ENCODE data around the gene ESYT2. TPM values are rescaled to one million over a fixed set of nuclear protein-coding genes. Genes with fewer than 3 reads are reported as not detected.

Gene ESYT2
- total and polyA plus RNA-seq, 4 donors: 4.9 to 31.7 (median 17.2) TPM

DNA sequence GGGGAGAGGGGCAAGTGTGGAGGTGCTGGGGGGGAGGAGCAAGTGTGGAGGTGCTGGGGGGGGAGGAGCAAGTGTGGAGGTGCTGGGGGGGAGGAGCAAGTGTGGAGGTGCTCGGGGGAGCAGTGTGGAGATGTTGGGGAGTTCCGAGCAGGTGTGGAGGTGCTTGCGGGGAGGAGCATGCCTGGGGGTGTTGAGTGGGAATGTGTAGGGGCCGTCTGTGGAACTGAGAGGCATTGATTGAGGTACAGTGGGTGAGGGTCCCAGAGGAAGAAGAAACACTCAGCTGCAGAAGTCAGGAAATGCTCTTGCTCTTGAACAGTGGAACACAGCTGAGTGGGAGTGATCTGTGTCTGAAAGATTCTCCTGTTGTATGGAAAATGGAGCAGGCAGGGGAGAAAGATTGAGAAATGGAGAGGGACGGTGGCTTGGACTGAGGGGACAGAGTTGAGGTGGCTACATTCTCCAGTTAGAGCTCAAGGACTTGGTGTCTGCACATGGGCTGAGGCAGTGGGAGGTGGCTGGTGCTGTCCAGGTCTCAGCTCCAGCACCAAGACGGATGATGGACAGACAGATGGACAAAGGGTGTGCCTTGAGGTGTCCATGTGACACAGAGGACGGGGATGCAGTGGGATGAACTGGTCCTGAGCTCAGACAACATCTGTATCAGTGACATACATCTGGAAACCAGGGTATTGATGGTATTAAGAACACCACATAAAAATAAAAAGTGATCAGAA lies 99.5 kb downstream of the ESYT2 start:
- Histone ChIP-seq H3K36me3 (ENCODE audit: control insufficient read depth in 4 of 4, insufficient read depth in 3 of 4, low read depth in 1 of 4, low read length in 3 of 4) (peaks cover 0 to 17% (median 3%) of the 10 kb centered on the region in 4 donors), H3K9ac (ENCODE audit: low read depth in 1 of 2, low read length in 2 of 2) (no peak overlapping the region), H3K27me3 (ENCODE audit: control insufficient read depth in 4 of 4, insufficient read depth in 4 of 4, low read length in 3 of 4) (no peaks in the 10 kb centered on the region), H3K4me1 (ENCODE audit: control insufficient read depth in 4 of 4, insufficient read depth in 4 of 4, low read length in 3 of 4) (no peaks in the 10 kb centered on the region), H3K4me3 (ENCODE audit: low read depth in 1 of 3, low read length in 3 of 3) (no peak overlapping the region), H3K27ac (ENCODE audit: low read depth in 1 of 2, low read length in 2 of 2) (no peak overlapping the region), H3K9me3 (ENCODE audit: control insufficient read depth in 4 of 4, low read length in 3 of 4) (no peaks in the 10 kb centered on the region)
- DNase-seq (ENCODE audit: low spot score): no peak
- TF ChIP-seq, protein P1, sequence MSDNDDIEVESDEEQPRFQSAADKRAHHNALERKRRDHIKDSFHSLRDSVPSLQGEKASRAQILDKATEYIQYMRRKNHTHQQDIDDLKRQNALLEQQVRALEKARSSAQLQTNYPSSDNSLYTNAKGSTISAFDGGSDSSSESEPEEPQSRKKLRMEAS (IDR thresholded peaks at IDR 0.05): no peak
- TF ChIP-seq SP1 (IDR thresholded peaks at IDR 0.05) (no peak), RAD21 (IDR thresholded peaks at IDR 0.05) (no peak), EGR1 (IDR thresholded peaks at IDR 0.05; ENCODE audit: low read depth in 2 of 2) (no peak), YY1 (IDR thresholded peaks at IDR 0.05) (no peak), FOXA2 (IDR thresholded peaks at IDR 0.05) (no peak)
- WGBS: 96% methylated on average over 7 of the region's 7 CpGs

DNA sequence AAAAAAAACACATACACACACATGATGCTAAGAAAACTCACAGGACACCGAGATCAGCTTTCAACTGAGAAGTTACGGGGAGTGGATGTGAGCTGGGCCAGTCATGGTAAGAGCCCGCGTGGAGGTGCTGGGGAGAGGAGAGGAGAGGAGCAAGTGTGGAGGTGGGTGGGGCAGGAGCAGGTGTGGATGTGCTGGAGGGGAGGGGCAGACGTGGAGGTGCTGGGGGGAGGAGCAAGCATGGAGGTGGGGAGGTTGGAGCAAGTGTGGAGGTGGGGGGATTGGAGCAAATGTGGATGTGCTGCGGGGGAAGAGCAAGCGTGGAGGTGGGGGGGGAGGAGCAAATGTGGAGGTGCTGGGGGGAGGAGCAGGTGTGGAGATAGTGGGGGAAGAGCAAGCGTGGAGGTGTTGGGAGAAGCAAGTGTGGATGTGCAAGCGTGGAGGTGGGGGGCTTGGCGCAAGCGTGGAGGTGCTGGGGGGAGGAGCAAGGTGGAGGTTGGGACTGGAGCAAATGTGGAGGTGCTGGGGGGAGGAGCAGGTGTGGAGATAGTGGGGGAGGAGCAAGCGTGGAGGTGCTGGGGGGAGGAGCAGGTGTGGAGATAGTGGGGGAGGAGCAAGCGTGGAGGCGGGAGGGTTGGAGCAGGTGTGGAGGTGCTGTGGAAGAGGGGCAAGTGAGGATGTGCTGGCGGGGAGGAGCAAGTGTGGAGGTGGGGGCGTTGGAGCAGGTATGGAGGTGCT lies 100.2 kb downstream of the ESYT2 start:
- Histone ChIP-seq H3K4me1 (ENCODE audit: control insufficient read depth in 4 of 4, insufficient read depth in 4 of 4, low read length in 3 of 4) (no peaks in the 10 kb centered on the region), H3K9me3 (ENCODE audit: control insufficient read depth in 4 of 4, low read length in 3 of 4) (no peaks in the 10 kb centered on the region), H3K4me3 (ENCODE audit: low read depth in 1 of 3, low read length in 3 of 3) (no peak overlapping the region), H3K27me3 (ENCODE audit: control insufficient read depth in 4 of 4, insufficient read depth in 4 of 4, low read length in 3 of 4) (no peaks in the 10 kb centered on the region), H3K9ac (ENCODE audit: low read depth in 1 of 2, low read length in 2 of 2) (no peak overlapping the region), H3K36me3 (ENCODE audit: control insufficient read depth in 4 of 4, insufficient read depth in 3 of 4, low read depth in 1 of 4, low read length in 3 of 4) (peaks cover 0 to 13% (median 2%) of the 10 kb centered on the region in 4 donors), H3K27ac (ENCODE audit: low read depth in 1 of 2, low read length in 2 of 2) (no peak overlapping the region)
- WGBS: 94% methylated on average over 16 of the region's 16 CpGs
- no peak for TF ChIP-seq EGR1 (IDR thresholded peaks at IDR 0.05; ENCODE audit: low read depth in 2 of 2)
- no peak for TF ChIP-seq NR2F2 (IDR thresholded peaks at IDR 0.05)
- no peak for TF ChIP-seq FOXA2 (IDR thresholded peaks at IDR 0.05)
- TF ChIP-seq, protein P2, sequence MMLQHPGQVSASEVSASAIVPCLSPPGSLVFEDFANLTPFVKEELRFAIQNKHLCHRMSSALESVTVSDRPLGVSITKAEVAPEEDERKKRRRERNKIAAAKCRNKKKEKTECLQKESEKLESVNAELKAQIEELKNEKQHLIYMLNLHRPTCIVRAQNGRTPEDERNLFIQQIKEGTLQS (IDR thresholded peaks at IDR 0.05): no peak
- TF ChIP-seq YY1 (IDR thresholded peaks at IDR 0.05): no peak
- TF ChIP-seq GABPA (IDR thresholded peaks at IDR 0.05 in 1 of 2, conservative IDR thresholded peaks at IDR 0.05 in 1 of 2): no peak
- TF ChIP-seq, protein P3, sequence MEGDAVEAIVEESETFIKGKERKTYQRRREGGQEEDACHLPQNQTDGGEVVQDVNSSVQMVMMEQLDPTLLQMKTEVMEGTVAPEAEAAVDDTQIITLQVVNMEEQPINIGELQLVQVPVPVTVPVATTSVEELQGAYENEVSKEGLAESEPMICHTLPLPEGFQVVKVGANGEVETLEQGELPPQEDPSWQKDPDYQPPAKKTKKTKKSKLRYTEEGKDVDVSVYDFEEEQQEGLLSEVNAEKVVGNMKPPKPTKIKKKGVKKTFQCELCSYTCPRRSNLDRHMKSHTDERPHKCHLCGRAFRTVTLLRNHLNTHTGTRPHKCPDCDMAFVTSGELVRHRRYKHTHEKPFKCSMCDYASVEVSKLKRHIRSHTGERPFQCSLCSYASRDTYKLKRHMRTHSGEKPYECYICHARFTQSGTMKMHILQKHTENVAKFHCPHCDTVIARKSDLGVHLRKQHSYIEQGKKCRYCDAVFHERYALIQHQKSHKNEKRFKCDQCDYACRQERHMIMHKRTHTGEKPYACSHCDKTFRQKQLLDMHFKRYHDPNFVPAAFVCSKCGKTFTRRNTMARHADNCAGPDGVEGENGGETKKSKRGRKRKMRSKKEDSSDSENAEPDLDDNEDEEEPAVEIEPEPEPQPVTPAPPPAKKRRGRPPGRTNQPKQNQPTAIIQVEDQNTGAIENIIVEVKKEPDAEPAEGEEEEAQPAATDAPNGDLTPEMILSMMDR (IDR thresholded peaks at IDR 0.05; ENCODE audit: low read depth, low read length, missing input control): no peak
- TF ChIP-seq SP1 (IDR thresholded peaks at IDR 0.05): no peak
- no peak for TF ChIP-seq FOXA1 (IDR thresholded peaks at IDR 0.05)
- no peak for TF ChIP-seq HNF4G (IDR thresholded peaks at IDR 0.05)
- TF ChIP-seq, protein P4, sequence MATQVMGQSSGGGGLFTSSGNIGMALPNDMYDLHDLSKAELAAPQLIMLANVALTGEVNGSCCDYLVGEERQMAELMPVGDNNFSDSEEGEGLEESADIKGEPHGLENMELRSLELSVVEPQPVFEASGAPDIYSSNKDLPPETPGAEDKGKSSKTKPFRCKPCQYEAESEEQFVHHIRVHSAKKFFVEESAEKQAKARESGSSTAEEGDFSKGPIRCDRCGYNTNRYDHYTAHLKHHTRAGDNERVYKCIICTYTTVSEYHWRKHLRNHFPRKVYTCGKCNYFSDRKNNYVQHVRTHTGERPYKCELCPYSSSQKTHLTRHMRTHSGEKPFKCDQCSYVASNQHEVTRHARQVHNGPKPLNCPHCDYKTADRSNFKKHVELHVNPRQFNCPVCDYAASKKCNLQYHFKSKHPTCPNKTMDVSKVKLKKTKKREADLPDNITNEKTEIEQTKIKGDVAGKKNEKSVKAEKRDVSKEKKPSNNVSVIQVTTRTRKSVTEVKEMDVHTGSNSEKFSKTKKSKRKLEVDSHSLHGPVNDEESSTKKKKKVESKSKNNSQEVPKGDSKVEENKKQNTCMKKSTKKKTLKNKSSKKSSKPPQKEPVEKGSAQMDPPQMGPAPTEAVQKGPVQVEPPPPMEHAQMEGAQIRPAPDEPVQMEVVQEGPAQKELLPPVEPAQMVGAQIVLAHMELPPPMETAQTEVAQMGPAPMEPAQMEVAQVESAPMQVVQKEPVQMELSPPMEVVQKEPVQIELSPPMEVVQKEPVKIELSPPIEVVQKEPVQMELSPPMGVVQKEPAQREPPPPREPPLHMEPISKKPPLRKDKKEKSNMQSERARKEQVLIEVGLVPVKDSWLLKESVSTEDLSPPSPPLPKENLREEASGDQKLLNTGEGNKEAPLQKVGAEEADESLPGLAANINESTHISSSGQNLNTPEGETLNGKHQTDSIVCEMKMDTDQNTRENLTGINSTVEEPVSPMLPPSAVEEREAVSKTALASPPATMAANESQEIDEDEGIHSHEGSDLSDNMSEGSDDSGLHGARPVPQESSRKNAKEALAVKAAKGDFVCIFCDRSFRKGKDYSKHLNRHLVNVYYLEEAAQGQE (IDR thresholded peaks at IDR 0.05): no peak
- no peak for TF ChIP-seq RAD21 (IDR thresholded peaks at IDR 0.05)
- no peak for TF ChIP-seq TAF1 (conservative IDR thresholded peaks at IDR 0.05)
- TF ChIP-seq, protein P5, sequence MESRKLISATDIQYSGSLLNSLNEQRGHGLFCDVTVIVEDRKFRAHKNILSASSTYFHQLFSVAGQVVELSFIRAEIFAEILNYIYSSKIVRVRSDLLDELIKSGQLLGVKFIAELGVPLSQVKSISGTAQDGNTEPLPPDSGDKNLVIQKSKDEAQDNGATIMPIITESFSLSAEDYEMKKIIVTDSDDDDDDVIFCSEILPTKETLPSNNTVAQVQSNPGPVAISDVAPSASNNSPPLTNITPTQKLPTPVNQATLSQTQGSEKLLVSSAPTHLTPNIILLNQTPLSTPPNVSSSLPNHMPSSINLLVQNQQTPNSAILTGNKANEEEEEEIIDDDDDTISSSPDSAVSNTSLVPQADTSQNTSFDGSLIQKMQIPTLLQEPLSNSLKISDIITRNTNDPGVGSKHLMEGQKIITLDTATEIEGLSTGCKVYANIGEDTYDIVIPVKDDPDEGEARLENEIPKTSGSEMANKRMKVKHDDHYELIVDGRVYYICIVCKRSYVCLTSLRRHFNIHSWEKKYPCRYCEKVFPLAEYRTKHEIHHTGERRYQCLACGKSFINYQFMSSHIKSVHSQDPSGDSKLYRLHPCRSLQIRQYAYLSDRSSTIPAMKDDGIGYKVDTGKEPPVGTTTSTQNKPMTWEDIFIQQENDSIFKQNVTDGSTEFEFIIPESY (IDR thresholded peaks at IDR 0.05): no peak
- no peak for TF ChIP-seq JUND (IDR thresholded peaks at IDR 0.05)
- TF ChIP-seq, protein P1 (IDR thresholded peaks at IDR 0.05): no peak
- no peak for TF ChIP-seq HNF4A (conservative IDR thresholded peaks at IDR 0.05)
- no peak for TF ChIP-seq RXRA (IDR thresholded peaks at IDR 0.05)
- no peak for DNase-seq (ENCODE audit: low spot score)
